Measurements from ENCODE around the gene C1QA.
"Not testable (repeated sequence)": the region's sequence is repeated elsewhere in the genome, so short reads cannot be mapped to it uniquely, and the experiment has no call there.

GRCh38 chr1:22668840-22669239, 32.4 kb downstream of the C1QA start:
- not testable (repeated sequence) for TF ChIP-seq POLR2AphosphoS5 (IDR thresholded peaks at IDR 0.05; ENCODE audit: borderline replicate concordance, low read depth, low read length); EZH2 (IDR thresholded peaks at IDR 0.05)
